ENCODE results near the gene MRRF.

- TF ChIP-seq CTCF (IDR thresholded peaks at IDR 0.05) (no peak), POLR2A (IDR thresholded peaks at IDR 0.05) (no peak)
Observed at GRCh38 chr9:122268041-122268814, 3.5 kb downstream of the MRRF start.

Data from uterus (tissue), 2 donors.